GM12878 (cell line): ENCODE data around the gene SGTA. TPM values are rescaled to one million over a fixed set of nuclear protein-coding genes. Genes with fewer than 3 reads are reported as not detected.

Experiments
- ATAC-seq: fragments of 200-7000 bp; cut with Tn5 transposase; 3 replicates; pipeline ENCODE4 v1.9.1; 2020; ENCODE audit warnings: mild to moderate bottlenecking, moderate library complexity
- BruUV-seq: library from RNA; stranded (reverse); fragments of 400-500 nt; replicated peaks from 2 replicates; lab custom pipeline; 2021; lab: Mats Ljungman, UMichigan
- CTCF ChIA-PET: fragments of 300-600 bp; sonication (Branson Sonifier 250); formaldehyde crosslinking; extraction: SDS; loops from one replicate; lab custom pipeline; 2021; ENCODE audit warnings: inconsistent platforms; lab: Yijun Ruan, JAX
- POLR2A ChIA-PET: fragments of 350-600 bp; formaldehyde crosslinking; extraction: SDS; loops from one replicate; lab custom pipeline; 2021; ENCODE audit warnings: inconsistent platforms; lab: Charles Lee
- RAD21 ChIA-PET: fragments of 300-600 bp; sonication (Branson Sonifier 250); formaldehyde crosslinking; loops from one replicate; lab custom pipeline; 2023; ENCODE audit warnings: antibody characterized with exemption; ENCODE audit not compliant: unreplicated experiment; lab: Charles Lee
- SMC1A ChIA-PET: fragments of 300-600 bp; sonication (Branson Sonifier 250); formaldehyde crosslinking; loops from one replicate; lab custom pipeline; 2023; ENCODE audit not compliant: unreplicated experiment, uncharacterized antibody; lab: Charles Lee
- DNase-seq: peaks from one replicate; pipeline ENCODE4 v3.0.0-alpha.2; 2011; ENCODE audit warnings: low read depth, low spot score
- FAIRE-seq: peaks from 3 replicates; lab custom pipeline; 2011; peaks lifted over from hg19 to GRCh38; lab: Jason Lieb, UNC
- H2AFZ ChIP-seq: 2 replicates; pipeline ENCODE4 v1.6.0; 2011; ENCODE audit warnings: low read depth, low read length, control low read depth; ENCODE audit not compliant: control insufficient read depth
- H3K27ac ChIP-seq: 2 replicates; pipeline ENCODE4 v1.5.1; 2011; ENCODE audit warnings: control low read depth; ENCODE audit not compliant: control insufficient read depth, insufficient read depth
- H3K27me3 ChIP-seq, 2 experiments: replicated peaks in 1 of 2; 2 replicates each; pipeline versions ENCODE4 v1.6.0 to v1.6.1; 2011; ENCODE audit warnings: low read length in 1 of 2; ENCODE audit not compliant: control insufficient read depth in 2 of 2, insufficient read depth in 2 of 2
- H3K36me3 ChIP-seq, 2 experiments: 2 replicates each; pipeline ENCODE4 v1.5.1; 2011; ENCODE audit warnings: low read length in 1 of 2; ENCODE audit not compliant: control insufficient read depth in 2 of 2, insufficient read depth in 2 of 2
- H3K4me1 ChIP-seq: 2 replicates; pipeline ENCODE4 v1.6.1; 2011; ENCODE audit warnings: mild to moderate bottlenecking, low read length, moderate library complexity, mixed read lengths; ENCODE audit not compliant: control insufficient read depth, insufficient read depth
- H3K4me2 ChIP-seq: 2 replicates; pipeline ENCODE4 v1.6.0; 2011; ENCODE audit warnings: control low read depth; ENCODE audit not compliant: control insufficient read depth, insufficient read depth
- H3K4me3 ChIP-seq: fragments of 200-600 bp; sonication (generic); 2 replicates; pipeline ENCODE4 v1.5.1; 2016
- H3K79me2 ChIP-seq: 2 replicates; pipeline ENCODE4 v1.6.0; 2011; ENCODE audit warnings: low read length; ENCODE audit not compliant: control insufficient read depth, insufficient read depth
- H3K9ac ChIP-seq: 2 replicates; pipeline ENCODE4 v1.8.0; 2011; ENCODE audit warnings: low read length, control low read depth, mixed read lengths; ENCODE audit not compliant: control insufficient read depth, insufficient read depth
- H3K9me3 ChIP-seq: replicated peaks from 3 replicates; pipeline ENCODE4 v1.5.1; 2011; ENCODE audit warnings: mild to moderate bottlenecking, low read length; ENCODE audit not compliant: control insufficient read depth, insufficient read depth
- H4K20me1 ChIP-seq: 2 replicates; pipeline ENCODE4 v1.6.0; 2011; ENCODE audit not compliant: control insufficient read depth, insufficient read depth
- ATF2 ChIP-seq: IDR thresholded peaks from 2 replicates; pipeline ENCODE4 v1.6.1; 2012; ENCODE audit warnings: low read length, inconsistent platforms
- DPF2 ChIP-seq: fragments of 450-650 bp; IDR thresholded peaks from 2 replicates; pipeline ENCODE4 v1.6.1; 2017; ENCODE audit warnings: mild to moderate bottlenecking
- KLF5 ChIP-seq: fragments of 450-650 bp; IDR thresholded peaks from 2 replicates; pipeline ENCODE4 v1.6.1; 2014; ENCODE audit warnings: mild to moderate bottlenecking; ENCODE audit not compliant: partially characterized antibody
- PML ChIP-seq: IDR thresholded peaks from 2 replicates; pipeline ENCODE4 v1.6.1; 2012; ENCODE audit warnings: low read length, inconsistent platforms
- POLR2A ChIP-seq: IDR thresholded peaks from 2 replicates; pipeline ENCODE4 v1.6.1; 2011; ENCODE audit warnings: low read depth, mild to moderate bottlenecking, low read length
- RB1 ChIP-seq: fragments of 450-650 bp; formaldehyde crosslinking; IDR thresholded peaks from 2 replicates; pipeline ENCODE4 v1.6.1; 2017; ENCODE audit warnings: mild to moderate bottlenecking, borderline replicate concordance
- SPI1 ChIP-seq: IDR thresholded peaks from 2 replicates; pipeline ENCODE4 v1.6.1; 2011; ENCODE audit warnings: low read depth, mild to moderate bottlenecking, low read length, moderate library complexity, borderline replicate concordance; ENCODE audit not compliant: insufficient read depth
- ZBTB33 ChIP-seq: fragments of 450-650 bp; IDR thresholded peaks from 2 replicates; pipeline ENCODE4 v1.6.1; 2017; ENCODE audit warnings: mild to moderate bottlenecking
- WGBS: methylation state at CpG from one replicate; pipeline ENCODE4 v1.1.6; 2016; ENCODE audit warnings: low lambda C conversion rate; ENCODE audit not compliant: insufficient replicate concordance, insufficient coverage; ENCODE audit errors: missing lambda C conversion rate; 5-methylcytosine and 5-hydroxymethylcytosine counted together
- in situ Hi-C: fragments of 300-500 bp; cut with MboI; formaldehyde crosslinking; loops from 9 replicates; pipeline ENCODE4 v1.14.3; 2018; ENCODE audit warnings: mixed read lengths
- intact Hi-C: fragments of 100-400 bp; cut with micrococcal nuclease; formaldehyde crosslinking; loops from one replicate; pipeline ENCODE4 v1.14.2; 2022; ENCODE audit not compliant: unreplicated experiment
- polyA plus RNA-seq, 11 experiments: library from polyadenylated mRNA; depleted of rRNA in 4 of 11; unstranded in 6 of 11; stranded (reverse) in 5 of 11; fragments of >200 nt; fragmentation: Nextera tagmentation in 4 of 11; fragmentation: Illumina TruSeq in 1 of 11; extraction: Ambion mirVana in 4 of 11; extraction: Trizol in 1 of 11; gene quantifications; 1 replicate in 1 of 11; 2 replicates in 10 of 11; pipeline versions ENCODE4 v1.2.1 to v1.2.3, GENCODE V29; 2011 to 2016; ENCODE audit warnings: inconsistent platforms in 2 of 11, missing spikeins in 2 of 11, low read depth in 1 of 11
- total RNA-seq, 4 experiments: library from RNA; depleted of rRNA in 3 of 4; stranded (reverse); fragments of >200 nt in 3 of 4; fragmentation: Illumina TruSeq in 1 of 4; extraction: Trizol in 1 of 4; gene quantifications; 2 replicates each; pipeline versions ENCODE4 v1.2.1 to v1.2.3, GENCODE V29; 2013 to 2021
- TF ChIP-seq, protein P1 (sequence below): IDR thresholded peaks from 2 replicates; pipeline ENCODE4 v1.6.1; 2011; ENCODE audit warnings: borderline replicate concordance, low read depth, mild to moderate bottlenecking, moderate library complexity, mixed read lengths, low read length; ENCODE audit not compliant: insufficient read depth; ENCODE audit errors: extremely low read length

Gene SGTA
- total and polyA plus RNA-seq, 10 of the 15 experiments (the other 5 are each of a cell fraction or from before 2014, with no cell fraction given), result 2.0 to 102 (median 48.2) TPM

DNA sequence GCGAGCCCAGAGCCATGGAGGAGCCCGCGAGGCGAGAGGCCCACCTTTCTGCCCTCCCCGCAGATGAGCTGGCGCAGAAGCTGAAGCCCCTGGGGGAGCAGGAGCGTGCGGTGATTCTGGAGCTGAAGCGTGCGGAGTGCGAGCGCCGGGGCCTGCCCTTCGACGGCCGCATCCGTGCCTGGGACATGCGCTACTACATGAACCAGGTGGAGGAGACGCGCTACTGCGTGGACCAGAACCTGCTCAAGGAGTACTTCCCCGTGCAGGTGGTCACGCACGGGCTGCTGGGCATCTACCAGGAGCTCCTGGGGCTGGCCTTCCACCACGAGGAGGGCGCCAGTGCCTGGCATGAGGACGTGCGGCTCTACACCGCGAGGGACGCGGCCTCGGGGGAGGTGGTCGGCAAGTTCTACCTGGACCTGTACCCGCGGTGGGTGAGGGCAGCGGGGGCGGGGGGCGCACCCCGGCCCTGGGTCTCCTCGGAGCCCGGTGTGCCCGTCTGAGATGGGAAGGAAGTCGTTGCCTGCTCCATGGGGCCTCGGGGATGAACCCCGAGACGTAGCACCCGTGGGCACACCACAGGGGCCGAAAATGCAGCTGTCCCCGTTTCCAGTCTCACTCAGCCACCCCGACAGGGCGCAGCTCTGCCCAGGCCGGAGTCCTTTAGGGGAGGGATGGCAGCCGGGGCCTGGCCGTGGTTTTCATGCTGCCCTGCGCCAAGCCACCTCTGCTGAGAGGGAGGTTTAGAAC, 24.5 kb upstream of the SGTA start:
- Histone ChIP-seq H2AFZ (no peak overlapping the region), H3K36me3 (peaks cover 28 to 57% of the 10 kb centered on the region in 2 experiments), H3K4me1 (no peaks in the 10 kb centered on the region), H3K9me3 (no peaks in the 10 kb centered on the region), H4K20me1 (no peaks in the 10 kb centered on the region), H3K9ac (no peak overlapping the region), H3K27ac (no peak overlapping the region), H3K4me3 (no peak overlapping the region), H3K27me3 (no peaks in the 10 kb centered on the region), H3K79me2 (no peaks in the 10 kb centered on the region), H3K4me2 (no peak overlapping the region)
- ChIA-PET SMC1A (no interaction called here), RAD21 (no interaction called here), POLR2A (no interaction called here), CTCF (no interaction called here)
- TF ChIP-seq ATF2 (no peak), PML (no peak), KLF5 (no peak), ZBTB33 (no peak), POLR2A (0 out of 2 replicates have a peak, but pooled peaks have one; percentile 8), DPF2 (no peak), RB1 (no peak), SPI1 (no peak)
- TF ChIP-seq, protein P1, sequence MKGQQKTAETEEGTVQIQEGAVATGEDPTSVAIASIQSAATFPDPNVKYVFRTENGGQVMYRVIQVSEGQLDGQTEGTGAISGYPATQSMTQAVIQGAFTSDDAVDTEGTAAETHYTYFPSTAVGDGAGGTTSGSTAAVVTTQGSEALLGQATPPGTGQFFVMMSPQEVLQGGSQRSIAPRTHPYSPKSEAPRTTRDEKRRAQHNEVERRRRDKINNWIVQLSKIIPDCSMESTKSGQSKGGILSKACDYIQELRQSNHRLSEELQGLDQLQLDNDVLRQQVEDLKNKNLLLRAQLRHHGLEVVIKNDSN, result no peak
- TSS peak; percentile 45 for BruUV-seq
- in situ Hi-C loops, result no loop called here
- WGBS, result 95% methylated on average over 39 of the region's 56 CpGs
- DNase-seq, result no peak
- FAIRE-seq, result no peak
- intact Hi-C loops, result no loop called here
- ATAC-seq, result no peak
